HG02571 (cell line): ENCODE data around the gene STRN4.
"Not testable (repeated sequence)": the region's sequence is repeated elsewhere in the genome, so short reads cannot be mapped to it uniquely, and the experiment has no call there.

ENCODE experiments used
- ATAC-seq: cut with Tn5 transposase; IDR thresholded peaks from one replicate; pipeline ENCODE4 v1.9.1; 2021; ENCODE audit warnings: mild to moderate bottlenecking, moderate library complexity; ENCODE audit not compliant: unreplicated experiment

The STRN4 gene

DNA sequence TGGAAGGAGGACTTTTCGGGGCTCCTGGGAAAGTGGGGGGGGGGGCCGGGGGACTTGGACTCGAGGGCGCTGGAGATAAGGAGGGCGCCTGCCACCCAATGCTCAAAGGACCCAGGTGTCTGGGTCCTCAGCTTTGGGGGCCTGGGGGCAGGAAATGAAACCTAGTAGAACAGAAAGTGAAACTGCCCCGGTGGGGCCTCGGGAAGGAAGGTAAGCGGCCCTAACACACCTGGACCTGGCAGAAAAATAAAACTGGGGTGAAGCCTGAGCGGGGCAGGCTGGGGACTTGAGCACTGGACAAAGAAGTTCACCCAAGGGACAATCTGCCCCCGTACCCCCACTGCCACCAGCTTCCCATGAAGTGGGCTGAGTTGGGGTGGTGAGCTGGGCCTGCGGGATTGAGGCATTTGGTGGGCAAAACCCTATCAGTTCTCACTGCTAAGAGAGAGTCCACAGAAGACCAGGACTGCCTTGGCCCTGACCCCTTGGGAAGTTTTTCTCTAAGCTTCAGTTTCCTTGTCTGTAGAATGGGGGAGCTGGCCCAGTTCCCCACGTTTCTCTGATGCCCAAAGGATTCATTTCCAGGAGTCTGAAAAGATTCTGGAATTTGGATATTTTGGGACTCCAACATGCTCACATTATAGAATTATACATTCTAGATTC, 31.7 kb downstream of the STRN4 start:
- no peak for ATAC-seq

DNA sequence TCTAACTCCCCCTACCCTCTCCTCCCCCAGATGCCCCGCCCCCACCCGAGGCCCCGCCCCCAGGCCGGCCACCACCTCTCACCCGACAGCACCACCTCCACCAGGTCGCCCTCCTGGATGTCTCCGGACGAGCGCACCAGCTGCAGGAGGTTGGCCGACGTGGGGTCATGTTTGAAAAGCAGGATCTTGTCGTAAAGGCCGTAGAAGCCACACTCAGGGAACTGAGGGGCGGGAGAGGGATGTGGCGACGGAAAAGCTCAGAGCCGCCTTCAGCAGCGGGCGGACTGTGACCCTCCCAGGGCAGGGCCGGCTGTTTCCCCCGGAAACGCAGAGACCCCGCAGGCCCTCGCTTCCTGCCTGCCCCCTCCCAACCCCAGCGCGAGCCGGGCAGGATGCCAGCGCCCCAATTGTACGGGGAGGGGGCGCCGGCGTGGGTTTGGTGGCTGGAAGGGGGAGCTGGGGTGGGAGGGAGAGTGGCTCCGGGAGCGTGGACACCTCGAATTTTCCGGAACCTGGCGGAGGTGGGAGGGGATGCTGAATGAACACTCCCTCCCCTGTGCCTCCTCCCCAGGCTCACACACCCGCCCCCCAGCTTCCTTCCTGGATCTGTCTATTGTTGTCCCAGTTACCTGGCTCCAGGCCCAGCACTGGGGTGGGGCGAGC, 32.3 kb downstream of the STRN4 start:
- no peak for ATAC-seq

DNA sequence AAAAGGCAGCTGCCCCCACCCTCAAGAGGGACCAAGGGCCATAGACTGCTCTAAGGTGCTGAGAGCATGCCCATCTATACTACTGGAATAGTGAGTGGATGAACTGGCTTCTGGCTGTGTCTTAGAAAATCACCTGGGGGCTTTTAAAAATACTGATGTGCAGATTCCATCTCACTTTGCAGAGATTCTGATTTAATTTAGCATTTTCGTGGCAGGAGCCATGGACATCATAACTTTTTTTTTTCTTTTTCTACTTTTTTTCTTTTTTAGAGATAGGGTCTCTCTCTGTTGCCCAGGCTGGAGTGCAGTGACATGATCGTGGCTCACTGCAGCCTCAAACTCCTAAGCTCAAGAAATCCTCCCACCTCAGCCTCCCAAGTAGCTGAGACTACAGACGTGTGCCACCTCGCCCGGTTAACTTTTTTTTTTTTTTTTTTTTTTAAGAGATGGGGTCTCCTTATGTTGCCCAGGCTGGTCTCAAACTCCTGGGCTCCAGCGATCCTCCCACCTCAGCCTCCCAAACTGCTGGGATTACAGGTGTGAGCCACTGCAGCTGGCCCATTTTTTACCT, 33.4 kb downstream of the STRN4 start:
- not testable (repeated sequence) for ATAC-seq

DNA sequence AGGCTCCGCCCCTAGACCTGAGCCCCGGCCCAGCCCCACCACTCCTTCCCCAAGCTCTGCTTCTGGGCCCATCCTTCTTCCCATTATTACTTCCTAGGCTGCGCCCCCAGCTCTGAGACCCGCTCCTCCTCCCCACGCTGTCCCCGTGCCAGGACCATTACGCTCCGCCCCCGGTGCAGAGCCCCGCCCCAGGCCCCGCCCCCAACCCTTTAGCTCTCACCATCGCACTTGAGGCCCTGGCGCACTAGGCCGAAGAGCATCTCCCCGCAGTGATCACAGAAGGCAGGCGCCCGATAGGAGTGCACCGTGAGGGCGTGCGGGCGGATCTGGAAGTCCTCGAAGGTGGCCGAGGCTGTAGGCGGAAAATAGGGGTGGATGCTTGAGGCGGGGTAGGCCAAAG, 35.6 kb downstream of the STRN4 start:
- no peak for ATAC-seq

DNA sequence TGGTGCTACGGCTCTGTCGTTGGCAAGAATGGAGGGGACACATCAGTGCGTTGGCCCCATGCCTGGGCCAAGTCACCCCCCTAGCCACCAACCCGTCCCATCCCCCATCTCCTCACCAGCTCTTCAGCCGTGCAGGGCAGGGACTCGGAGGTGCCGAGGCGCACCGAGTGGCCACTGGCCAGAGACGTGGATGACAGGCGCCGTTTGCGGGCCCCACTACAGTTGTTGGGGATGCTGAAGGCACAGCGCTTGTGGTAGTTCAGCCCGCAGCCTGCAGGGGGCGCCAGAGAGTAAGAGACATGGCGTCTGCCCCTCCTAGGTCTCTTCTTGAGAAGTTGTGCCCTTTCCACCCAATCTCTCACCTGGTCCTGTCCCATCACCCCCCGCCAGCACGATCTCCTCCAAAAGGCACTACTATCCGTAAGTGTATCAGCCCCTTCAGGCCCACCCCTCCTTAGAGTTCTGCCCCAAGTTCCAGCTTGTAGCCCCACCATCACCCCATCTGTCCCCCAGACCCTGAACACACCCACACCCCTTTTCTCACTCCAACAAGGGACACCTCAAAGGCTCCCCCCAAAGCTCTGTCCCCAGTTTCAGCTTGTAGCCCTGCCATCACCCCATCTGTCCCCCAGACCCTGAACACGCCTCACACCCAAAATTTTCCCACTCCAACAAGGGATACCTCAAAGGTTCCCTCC, 41.7 kb downstream of the STRN4 start:
- ATAC-seq: no peak

DNA sequence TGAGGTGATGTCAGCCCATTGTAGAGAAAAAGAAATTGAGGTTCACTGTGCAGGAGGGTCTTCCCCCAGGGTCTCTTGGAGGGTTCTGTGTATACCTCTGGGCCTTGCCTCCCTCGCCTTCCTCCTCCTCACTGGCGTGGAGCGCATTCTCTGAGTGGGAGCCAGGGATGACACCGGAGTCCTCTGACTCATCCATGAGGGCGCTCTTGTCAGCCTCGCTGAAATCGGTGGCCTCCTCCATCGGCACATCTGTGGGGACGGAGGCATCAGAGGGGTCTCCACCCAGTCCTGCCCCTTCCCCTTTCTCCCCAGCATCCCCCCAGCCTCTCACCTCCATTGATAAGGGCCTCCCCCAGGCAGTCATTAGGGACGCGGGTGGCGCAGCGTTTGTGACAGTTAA, 45.5 kb downstream of the STRN4 start:
- ATAC-seq: no peak

DNA sequence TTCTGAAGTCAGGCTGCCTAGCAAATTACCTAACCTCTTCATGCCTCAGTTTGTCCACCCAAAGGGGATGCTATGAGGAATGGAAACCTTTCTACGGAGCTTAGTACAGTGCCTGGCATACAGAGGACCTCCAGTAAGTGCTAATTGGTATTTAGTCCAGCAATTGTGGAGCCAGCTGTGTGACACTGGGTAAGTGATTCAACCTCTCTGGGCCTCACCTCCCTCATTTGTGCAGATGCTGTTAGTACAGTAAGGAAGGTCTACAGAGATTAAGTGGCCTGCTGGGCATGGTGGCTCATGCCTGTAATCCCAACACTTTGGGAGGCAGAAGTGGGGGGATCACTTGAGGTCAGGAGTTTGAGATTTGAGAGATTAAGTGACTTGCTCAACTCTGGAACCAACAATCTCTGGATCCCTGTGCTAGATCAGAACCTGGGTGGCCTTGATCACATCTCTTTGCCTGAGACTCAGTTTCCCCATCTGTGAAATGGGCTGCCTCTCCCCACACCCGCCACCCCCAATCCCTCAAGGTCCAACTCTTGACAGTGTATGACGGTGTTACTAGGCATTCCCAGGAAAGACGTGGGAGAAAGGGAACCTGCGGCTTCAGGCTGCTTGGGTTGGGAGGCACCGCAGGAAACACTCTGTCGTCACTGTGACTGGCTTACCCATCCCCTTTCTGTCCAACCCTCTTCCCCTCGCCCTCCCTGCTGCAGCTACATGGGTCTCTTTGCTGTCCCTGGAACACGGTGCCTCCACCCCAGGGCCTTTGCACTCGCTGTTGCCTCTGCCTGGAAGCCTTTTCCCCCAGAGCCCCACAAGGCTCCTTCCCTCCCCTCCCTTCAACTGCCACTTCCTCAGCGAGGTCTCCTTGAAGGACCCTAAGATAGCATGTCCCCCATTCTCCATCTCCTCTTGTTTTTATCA, 47.6 kb downstream of the STRN4 start:
- no peak for ATAC-seq

DNA sequence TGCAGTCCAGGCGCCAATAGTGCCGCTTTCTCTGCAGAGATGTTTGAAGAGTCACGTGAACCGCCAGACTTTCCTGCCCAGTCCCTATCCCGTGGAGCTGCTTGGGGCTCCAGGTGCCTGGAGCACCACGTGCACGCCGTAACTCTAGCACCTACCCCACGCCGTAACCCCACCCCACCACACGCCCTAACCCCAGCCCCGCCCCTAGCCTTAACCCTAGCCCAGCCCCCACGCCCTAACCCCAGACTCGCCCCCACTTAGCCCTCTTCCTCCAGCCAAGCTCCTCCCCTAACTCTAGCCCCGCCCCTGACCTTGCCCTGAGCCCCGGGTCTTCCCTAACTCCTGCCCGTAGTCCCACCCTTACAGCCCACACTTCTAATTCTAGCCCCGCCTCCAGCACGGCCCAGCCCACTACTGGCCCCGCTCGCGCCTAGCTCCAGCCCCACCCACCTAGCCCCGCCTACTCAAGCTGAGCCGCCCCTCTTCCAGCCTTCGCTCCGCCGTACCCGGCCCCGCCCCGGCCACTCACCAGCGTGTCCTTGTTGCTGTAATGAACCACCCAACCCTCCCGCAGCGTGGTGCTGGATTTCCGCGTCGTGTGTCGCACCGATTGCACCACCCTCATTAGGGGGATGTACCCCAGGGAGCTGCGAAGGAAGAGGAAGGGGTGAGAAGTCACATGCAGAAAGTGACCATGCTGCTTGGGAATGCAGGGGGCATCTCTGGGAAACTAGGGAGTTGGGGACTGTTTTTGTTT, 48.9 kb downstream of the STRN4 start:
- ATAC-seq: no peak

DNA sequence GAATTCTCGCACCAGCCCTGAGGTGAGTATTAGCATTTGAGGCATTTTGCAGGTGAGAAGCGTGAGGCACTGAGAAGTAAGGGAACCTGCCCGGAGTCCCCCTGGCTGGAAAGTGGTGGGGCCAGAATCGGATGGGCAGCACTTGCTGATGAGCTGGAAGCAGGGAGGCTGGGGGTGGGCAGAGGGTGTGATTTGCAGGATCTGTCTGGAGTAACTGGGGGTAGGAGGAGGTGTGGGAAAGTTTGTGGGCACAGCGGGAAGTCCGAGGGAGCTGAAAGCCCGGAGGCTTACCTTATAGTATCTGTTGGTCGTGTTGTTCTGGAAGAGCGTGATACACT, 49.4 kb downstream of the STRN4 start:
- no peak for ATAC-seq

DNA sequence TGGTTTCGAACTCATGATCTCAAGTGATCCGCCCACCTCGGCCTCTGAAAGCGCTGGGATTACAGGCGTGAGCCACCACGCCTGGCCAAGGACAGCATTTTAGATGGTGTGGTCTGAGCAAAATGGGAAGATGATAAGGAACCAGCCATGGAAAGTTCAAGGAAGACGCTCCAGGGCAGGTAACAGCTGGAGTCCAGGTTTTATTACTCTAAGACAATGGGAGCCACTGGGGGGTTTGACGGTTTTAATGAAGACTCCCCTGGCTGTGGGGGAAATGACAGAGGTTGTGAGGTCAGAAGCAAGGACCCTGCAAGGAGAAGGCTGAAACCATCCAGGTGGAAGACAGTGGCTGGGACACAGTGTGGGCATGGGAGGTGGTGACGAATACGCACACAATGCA, 50.2 kb downstream of the STRN4 start:
- ATAC-seq: no peak

DNA sequence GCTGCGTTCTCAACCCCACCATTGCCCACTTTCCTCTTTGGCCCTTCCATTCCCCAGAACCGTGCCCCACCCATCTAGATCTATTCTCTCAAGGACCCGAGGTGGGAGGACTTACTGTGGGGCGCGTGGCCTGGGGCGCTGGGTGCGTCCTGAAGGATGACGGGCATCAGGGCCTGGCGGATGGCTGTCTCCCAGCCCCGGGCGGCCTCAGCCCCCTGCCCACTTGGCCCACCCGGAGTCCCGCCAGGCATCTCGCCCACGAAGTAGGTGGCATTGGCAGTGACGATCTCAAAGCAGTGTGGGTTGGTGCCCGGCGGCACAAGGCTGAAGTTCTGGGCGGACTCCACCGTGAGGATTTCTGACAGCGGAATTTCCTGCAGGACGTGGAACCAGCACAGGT, 52.5 kb downstream of the STRN4 start:
- ATAC-seq: no peak

DNA sequence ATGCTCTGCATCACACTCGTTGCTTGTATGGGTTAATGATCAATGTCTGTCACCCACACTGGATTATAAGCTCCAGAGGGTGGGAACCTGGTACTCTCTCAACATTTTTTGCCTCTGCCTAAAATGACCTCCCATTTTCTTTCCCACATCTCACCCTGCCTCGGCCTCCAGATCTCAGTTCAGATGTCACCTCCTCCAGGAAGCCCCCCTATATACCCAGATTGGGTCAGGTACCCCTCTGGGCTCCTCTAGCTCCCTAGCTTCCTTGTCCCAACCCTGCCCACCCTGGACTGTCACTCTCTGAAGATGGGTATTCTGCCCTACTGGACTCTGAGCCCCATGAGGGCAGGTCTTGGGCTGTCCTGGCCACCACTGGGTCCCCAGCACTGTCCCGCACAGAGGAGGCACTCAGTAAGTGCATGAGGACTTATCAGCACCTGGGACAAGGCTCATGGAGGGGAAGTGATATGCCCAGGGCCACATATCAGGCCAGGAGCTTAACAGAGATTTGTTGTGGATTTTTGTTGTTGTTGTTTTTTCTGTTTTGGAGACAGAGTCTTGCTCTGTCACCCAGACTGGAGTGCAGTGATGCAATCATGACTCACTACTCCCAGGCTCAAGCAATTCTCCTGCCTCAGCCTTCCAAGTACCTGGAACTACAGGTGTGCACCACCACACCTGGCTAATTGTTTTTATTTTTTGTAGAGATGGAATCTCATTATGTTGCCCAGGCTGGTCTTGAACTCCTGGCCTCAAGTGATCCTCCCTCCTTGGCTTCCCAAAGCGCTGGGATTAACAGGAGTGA, 53.1 kb downstream of the STRN4 start:
- no peak for ATAC-seq

DNA sequence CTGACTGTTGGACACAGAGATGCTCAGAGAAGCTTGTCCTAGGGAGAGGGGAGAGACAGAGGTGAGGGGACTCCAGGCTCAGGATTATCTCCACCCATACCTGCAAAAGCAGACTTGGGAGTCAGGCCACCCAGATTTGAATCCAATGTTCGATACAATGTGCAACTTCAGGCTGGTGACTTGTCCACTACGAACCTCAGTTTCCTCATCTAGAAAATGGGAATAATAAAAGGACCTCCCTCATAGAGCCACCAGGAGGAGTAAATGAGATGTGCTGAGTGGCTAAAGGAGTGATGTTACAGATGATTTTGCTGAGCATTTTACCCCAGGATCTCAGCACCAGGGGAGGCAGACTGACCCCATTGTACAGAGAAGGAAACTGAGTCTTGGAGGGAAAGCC, 54.3 kb downstream of the STRN4 start:
- no peak for ATAC-seq

DNA sequence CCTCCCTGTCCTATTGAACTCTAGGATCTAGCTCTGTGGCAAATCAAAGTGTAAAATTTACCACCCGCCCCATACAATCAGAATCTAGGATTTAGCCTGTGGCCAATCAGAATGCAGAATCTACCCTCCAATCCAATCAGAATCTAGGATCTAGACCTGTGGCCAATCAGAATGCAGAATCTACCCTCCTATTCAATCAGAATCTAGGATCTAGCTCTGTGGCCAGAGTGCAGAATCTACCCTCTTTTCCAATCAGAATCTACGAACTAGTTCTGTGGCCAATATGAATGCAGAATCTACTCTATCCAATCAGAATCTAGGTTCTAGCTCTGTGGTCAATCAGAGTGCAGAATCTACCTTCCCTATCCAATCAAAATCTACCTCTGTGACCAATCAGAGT, 55.1 kb downstream of the STRN4 start:
- no peak for ATAC-seq

DNA sequence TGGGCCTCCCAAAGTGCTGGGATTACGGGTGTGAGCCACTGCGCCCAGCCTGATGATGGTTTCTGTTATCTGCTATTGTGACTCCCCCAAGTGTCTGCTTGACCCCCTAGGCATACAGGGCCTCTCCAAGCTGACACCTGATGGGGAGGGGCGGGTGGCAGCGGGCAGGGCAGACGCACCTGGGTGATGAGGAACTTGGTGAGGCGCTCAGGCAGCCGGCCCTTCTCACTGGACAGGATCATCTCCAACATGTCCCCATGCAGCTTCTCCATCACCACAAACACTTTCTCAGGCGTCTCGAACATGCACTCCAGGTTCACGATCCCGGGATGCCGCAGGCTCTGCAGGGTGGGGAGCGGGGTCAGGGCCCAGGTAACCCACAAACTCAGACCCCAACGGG, 56.9 kb downstream of the STRN4 start:
- no peak for ATAC-seq

DNA sequence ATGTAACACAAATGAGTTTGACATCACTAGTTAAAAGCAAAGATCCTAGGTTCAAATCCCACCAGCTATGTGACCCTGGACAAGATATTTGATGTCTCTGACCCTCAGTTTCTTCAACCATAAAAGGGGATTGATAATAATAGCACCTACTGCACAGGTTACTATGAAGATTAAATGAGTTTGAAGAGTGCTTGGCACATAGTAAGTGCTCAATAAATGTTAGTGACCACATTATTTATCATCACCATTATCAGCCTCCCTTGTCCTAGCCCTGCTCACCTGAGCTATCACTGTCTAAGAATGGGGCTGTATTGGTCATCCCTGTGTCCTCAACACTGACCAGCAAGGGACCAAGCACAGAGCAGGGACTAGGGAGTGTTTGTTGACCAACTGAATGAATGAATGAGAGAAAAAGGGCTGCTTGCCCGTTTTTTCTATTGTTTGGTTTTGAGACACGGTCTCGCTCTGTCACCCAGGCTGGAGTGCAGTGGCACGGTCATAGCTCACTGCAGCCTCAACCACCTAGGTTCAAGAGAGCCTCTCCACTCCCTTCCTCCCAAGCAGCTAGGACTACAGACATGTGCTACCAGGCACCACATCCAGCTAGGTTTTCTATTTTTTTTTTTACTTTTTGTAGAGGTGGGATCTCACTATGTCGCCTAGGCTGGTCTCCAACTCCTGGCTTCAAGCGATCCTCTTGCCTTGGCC, 58.7 kb downstream of the STRN4 start:
- ATAC-seq: no peak

DNA sequence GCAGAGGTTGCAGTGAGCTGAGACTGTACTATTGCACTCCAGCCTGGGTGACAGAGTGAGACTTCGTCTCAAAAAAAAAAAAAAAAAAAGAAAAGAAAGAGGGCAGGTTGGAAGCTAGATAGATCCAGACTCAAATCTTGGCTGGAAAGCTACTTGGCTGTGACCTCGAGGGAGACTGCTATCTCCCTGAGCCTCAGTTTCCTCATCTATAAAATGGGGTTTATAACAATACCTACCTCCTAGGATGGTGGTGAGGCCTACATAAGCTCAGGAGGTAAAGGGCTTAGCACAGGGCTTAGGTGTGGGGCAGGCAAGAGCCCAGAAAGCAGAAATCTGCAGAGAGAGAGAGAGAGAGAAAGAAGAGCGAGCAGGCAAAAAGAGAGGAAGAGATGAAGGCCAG, 61.1 kb downstream of the STRN4 start:
- ATAC-seq: no peak

DNA sequence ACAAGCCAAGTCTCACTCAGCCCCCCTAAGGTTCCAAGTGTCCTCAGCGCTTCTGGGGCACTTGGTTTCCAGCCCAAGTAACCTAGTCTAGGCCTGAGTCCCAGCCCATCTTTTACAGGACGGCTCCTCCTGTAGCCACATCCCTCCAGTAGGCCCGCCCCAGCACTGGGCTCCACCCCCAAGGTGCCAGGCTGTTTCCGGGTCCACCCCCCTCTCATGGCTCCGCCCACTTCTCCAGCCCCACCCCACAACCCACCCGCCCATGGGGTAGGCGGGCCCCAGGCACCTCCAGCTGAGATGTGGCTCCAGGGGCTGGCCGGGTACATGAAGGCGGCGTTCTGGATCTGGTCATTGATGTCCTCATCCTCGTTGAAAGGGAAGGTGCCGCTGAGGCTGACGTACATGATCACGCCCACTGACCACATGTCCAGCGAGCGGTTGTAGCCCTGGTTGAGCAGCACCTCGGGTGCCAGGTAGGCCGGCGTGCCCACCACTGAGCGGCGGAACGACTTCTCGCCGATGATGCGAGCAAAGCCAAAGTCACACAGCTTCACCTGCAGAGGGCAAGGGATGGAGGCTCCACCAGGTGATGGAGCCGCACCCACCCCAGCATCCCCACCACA, 68.0 kb downstream of the STRN4 start:
- no peak for ATAC-seq
